ENCODE measurements around the gene IRAK1.
A peak's percentile ranks its signal among the peaks of the same experiment; 100 is the strongest.

The IRAK1 gene

GRCh38 chrX:154023276-154024000, 3.7 kb upstream of the IRAK1 start:
- Histone ChIP-seq H3K27me3 (peaks cover 86% of the 10 kb centered on the region), H3K4me3 (no peak overlapping the region), H3K27ac (no peak overlapping the region), H3K36me3 (peaks cover 21% of the 10 kb centered on the region), H3K9ac (no peak overlapping the region), H3K4me1 (peaks cover 39% of the 10 kb centered on the region), H3K9me3 (no peaks in the 10 kb centered on the region), H3K4me2 (peak overlapping the region; percentile 13; the same call in 1 of the 2 replicates), H4K20me1 (peaks cover 80% of the 10 kb centered on the region)
- TF ChIP-seq Cebpa-rat (IDR thresholded peaks at IDR 0.05) = no peak

- Histone ChIP-seq H3K9ac (no peak overlapping the region), H3K36me3 (peaks cover 19% of the 10 kb centered on the region), H3K9me3 (no peaks in the 10 kb centered on the region), H4K20me1 (peaks cover 80% of the 10 kb centered on the region), H3K4me1 (peaks cover 52% of the 10 kb centered on the region), H3K4me3 (no peak overlapping the region), H3K4me2 (peak overlapping the region; percentile 20; the same call in 1 of the 2 replicates), H3K27me3 (peaks cover 74% of the 10 kb centered on the region), H3K27ac (no peak overlapping the region)
- TF ChIP-seq Cebpa-rat (IDR thresholded peaks at IDR 0.05) = no peak
These were observed 2.4 kb upstream of the IRAK1 start for GRCh38 chrX:154022108-154022507.

- Histone ChIP-seq H3K9me3 (no peaks in the 10 kb centered on the region), H3K36me3 (peaks cover 21% of the 10 kb centered on the region), H3K4me1 (peaks cover 61% of the 10 kb centered on the region), H3K27ac (peak overlapping the region; percentile 96), H3K9ac (peak overlapping the region; percentile 91; the same call in 1 of the 2 replicates), H3K4me3 (peak overlapping the region; percentile 77; the same call in 1 of the 2 replicates), H3K27me3 (peaks cover 73% of the 10 kb centered on the region), H4K20me1 (peaks cover 80% of the 10 kb centered on the region), H3K4me2 (peak overlapping the region; percentile 85)
- no peak for TF ChIP-seq Cebpa-rat (IDR thresholded peaks at IDR 0.05)
These were observed 1.5 kb upstream of the IRAK1 start for GRCh38 chrX:154021131-154021611.

- Histone ChIP-seq H3K27me3 (peaks cover 73% of the 10 kb centered on the region), H3K27ac (peak overlapping the region; percentile 96), H3K4me2 (peak overlapping the region; percentile 85), H3K36me3 (peaks cover 26% of the 10 kb centered on the region), H4K20me1 (peaks cover 81% of the 10 kb centered on the region), H3K9ac (peak overlapping the region; percentile 91), H3K4me1 (peaks cover 66% of the 10 kb centered on the region), H3K9me3 (no peaks in the 10 kb centered on the region), H3K4me3 (peak overlapping the region; percentile 77)
- TF ChIP-seq Cebpa-rat (IDR thresholded peaks at IDR 0.05) = no peak
These were observed 924 bp upstream of the IRAK1 start for GRCh38 chrX:154020536-154021115.

- peaks cover 41% of the 10 kb centered on the region for H3K36me3 ChIP-seq
- peak overlapping the region; percentile 77 for H3K4me3 ChIP-seq
- TF ChIP-seq Cebpa-rat (IDR thresholded peaks at IDR 0.05) = no peak
- peak overlapping the region; percentile 85 for H3K4me2 ChIP-seq
- peaks cover 83% of the 10 kb centered on the region for H4K20me1 ChIP-seq
- H3K27ac ChIP-seq = peak overlapping the region; percentile 96
- peaks cover 70% of the 10 kb centered on the region for H3K27me3 ChIP-seq
- peak overlapping the region; percentile 91 for H3K9ac ChIP-seq
- H3K9me3 ChIP-seq = no peaks in the 10 kb centered on the region
- peaks cover 80% of the 10 kb centered on the region for H3K4me1 ChIP-seq
These were observed 561 bp downstream of the IRAK1 start for GRCh38 chrX:154019061-154019621.

- peaks cover 80% of the 10 kb centered on the region for H3K4me1 ChIP-seq
- peaks cover 83% of the 10 kb centered on the region for H4K20me1 ChIP-seq
- peak overlapping the region; percentile 91 for H3K9ac ChIP-seq
- no peak for TF ChIP-seq Cebpa-rat (IDR thresholded peaks at IDR 0.05)
- peak overlapping the region; percentile 85 for H3K4me2 ChIP-seq
- H3K27ac ChIP-seq = peak overlapping the region; percentile 96
- peaks cover 69% of the 10 kb centered on the region for H3K27me3 ChIP-seq
- H3K9me3 ChIP-seq = no peaks in the 10 kb centered on the region
- H3K4me3 ChIP-seq = peak overlapping the region; percentile 77
- peaks cover 45% of the 10 kb centered on the region for H3K36me3 ChIP-seq
These were observed 1.1 kb downstream of the IRAK1 start for GRCh38 chrX:154018518-154019060.

- H3K27me3 ChIP-seq = peaks cover 69% of the 10 kb centered on the region
- peaks cover 50% of the 10 kb centered on the region for H3K36me3 ChIP-seq
- H4K20me1 ChIP-seq = peaks cover 85% of the 10 kb centered on the region
- H3K9me3 ChIP-seq = no peaks in the 10 kb centered on the region
- H3K4me1 ChIP-seq = peaks cover 80% of the 10 kb centered on the region
- peak overlapping the region; percentile 85 for H3K4me2 ChIP-seq
- TF ChIP-seq Cebpa-rat (IDR thresholded peaks at IDR 0.05) = no peak
- peak overlapping the region; percentile 91 for H3K9ac ChIP-seq
- peak overlapping the region; percentile 96 for H3K27ac ChIP-seq
- peak overlapping the region; percentile 77 for H3K4me3 ChIP-seq
These were observed 1.8 kb downstream of the IRAK1 start for GRCh38 chrX:154017766-154018517.

- Histone ChIP-seq H3K4me1 (peaks cover 80% of the 10 kb centered on the region), H3K27me3 (peaks cover 69% of the 10 kb centered on the region), H4K20me1 (peaks cover 86% of the 10 kb centered on the region), H3K4me3 (no peak overlapping the region; the same call in 1 of the 2 replicates), H3K9ac (peak overlapping the region; percentile 48), H3K4me2 (peak overlapping the region; percentile 85), H3K9me3 (no peaks in the 10 kb centered on the region), H3K27ac (0 out of 2 replicates have a peak overlapping the region, but pooled peaks have one; percentile 19), H3K36me3 (peaks cover 64% of the 10 kb centered on the region)
- TF ChIP-seq Cebpa-rat (IDR thresholded peaks at IDR 0.05) = no peak
These were observed 3.2 kb downstream of the IRAK1 start for GRCh38 chrX:154016366-154017076.

Measured in BLaER1 (cell line).